A673 (cell line): ENCODE results near the gene LRRC23. TPM values are rescaled to one million over a fixed set of nuclear protein-coding genes. Genes with fewer than 3 reads are reported as not detected.
A peak's percentile ranks its signal among the peaks of the same experiment; 100 is the strongest.

ENCODE experiments used
- Bru-seq: library from RNA; stranded (reverse); fragments of 400-500 nt; gene quantifications from one replicate; lab custom pipeline; 2021; lab: Mats Ljungman, UMichigan
- BruChase-seq, 2 experiments: library from RNA; stranded (reverse); fragments of 400-500 nt; gene quantifications; one replicate each; lab custom pipeline; 2021; lab: Mats Ljungman, UMichigan
- BruUV-seq: library from RNA; stranded (reverse); fragments of 400-500 nt; replicated peaks from 2 replicates; lab custom pipeline; 2021; lab: Mats Ljungman, UMichigan
- CTCF ChIA-PET: fragments of 300-600 bp; sonication (Branson Sonifier 250); formaldehyde crosslinking; loops from one replicate; lab custom pipeline; 2022; ENCODE audit warnings: antibody characterized with exemption; lab: Charles Lee
- POLR2A ChIA-PET: fragments of 300-600 bp; sonication (Branson Sonifier 250); formaldehyde crosslinking; loops from one replicate; lab custom pipeline; 2022; ENCODE audit warnings: antibody characterized with exemption; ENCODE audit not compliant: low non-redundant PET; lab: Charles Lee
- DNase-seq: peaks from one replicate; pipeline ENCODE4 v3.0.0-alpha.2; 2015; ENCODE audit warnings: low spot score
- H3K27ac ChIP-seq: fragments of 200-600 bp; sonication (generic); 2 replicates; pipeline ENCODE4 v1.5.1; 2016; ENCODE audit warnings: mixed run types, low read depth, mild to moderate bottlenecking, mixed read lengths, antibody characterized with exemption, low read length; ENCODE audit not compliant: poor library complexity, severe bottlenecking
- H3K27me3 ChIP-seq: fragments of 200-600 bp; sonication (generic); replicated peaks from 2 replicates; pipeline ENCODE4 v1.6.1; 2017; ENCODE audit warnings: mixed run types, low read depth, mild to moderate bottlenecking, mixed read lengths, antibody characterized with exemption, low read length; ENCODE audit not compliant: insufficient read depth, poor library complexity
- H3K36me3 ChIP-seq: fragments of 200-600 bp; sonication (generic); 2 replicates; pipeline ENCODE4 v1.6.1; 2016; ENCODE audit warnings: mixed run types, mild to moderate bottlenecking, mixed read lengths, antibody characterized with exemption, low read length; ENCODE audit not compliant: insufficient read depth, poor library complexity, severe bottlenecking
- H3K4me1 ChIP-seq: fragments of 200-600 bp; sonication (generic); 2 replicates; pipeline ENCODE4 v1.6.1; 2017; ENCODE audit warnings: mixed run types, mild to moderate bottlenecking, mixed read lengths, antibody characterized with exemption, low read length; ENCODE audit not compliant: insufficient read depth, poor library complexity, severe bottlenecking
- H3K4me3 ChIP-seq: fragments of 200-600 bp; sonication (generic); 2 replicates; pipeline ENCODE4 v1.5.1; 2016; ENCODE audit warnings: low read depth, mixed run types, mild to moderate bottlenecking, mixed read lengths, low read length; ENCODE audit not compliant: poor library complexity, severe bottlenecking
- H3K9me3 ChIP-seq: fragments of 200-600 bp; sonication (generic); 2 replicates; pipeline ENCODE4 v1.6.1; 2016; ENCODE audit warnings: mixed run types, low read depth, mild to moderate bottlenecking, mixed read lengths, antibody characterized with exemption, low read length; ENCODE audit not compliant: poor library complexity, severe bottlenecking
- CTCF ChIP-seq: fragments of 300-800, 200-600 bp; sonication (generic); conservative IDR thresholded peaks from 2 replicates; pipeline ENCODE4 v1.5.1; 2017; ENCODE audit warnings: low read depth, mild to moderate bottlenecking, antibody characterized with exemption, low read length, moderate library complexity, mixed read lengths
- EZH2 ChIP-seq: fragments of 200-600 bp; sonication (generic); IDR thresholded peaks from 2 replicates; pipeline ENCODE4 v1.6.1; 2017; ENCODE audit warnings: borderline replicate concordance, low read depth, mild to moderate bottlenecking, mixed read lengths, antibody characterized with exemption, low read length; ENCODE audit not compliant: poor library complexity, severe bottlenecking
- intact Hi-C: fragments of 100-400 bp; cut with micrococcal nuclease; formaldehyde crosslinking; loops from one replicate; pipeline ENCODE4 v1.10.0; 2022; ENCODE audit not compliant: unreplicated experiment
- long read RNA-seq: library from polyadenylated mRNA; stranded (forward); transcript quantifications from one replicate; pipeline ENCODE4 v2.0.0, GENCODE V29; 2022
- total RNA-seq: library from RNA; stranded (reverse); gene quantifications from 2 replicates; pipeline ENCODE4 v1.2.3, GENCODE V29; 2021

The LRRC23 gene
- total RNA-seq, result 7.7 and 13.6 TPM in 2 replicates
- Bru-seq, nascent RNA, result percentile 49 among the genes with signal in this experiment
- percentile 54 among the genes with signal in this experiment for BruChase-seq, experiment 1, labeled RNA remaining after a 2-hour chase
- BruChase-seq, experiment 2, labeled RNA remaining after a 6-hour chase, result percentile 63 among the genes with signal in this experiment
- long read RNA-seq, partial matches to known transcripts, result 4 of 18 reads
- long read RNA-seq, other reads (novel, unspliced or antisense), result 6 of 18 reads

GRCh38 chr12:6904280-6905276, at the start of gene LRRC23:
Gene LRRC23 (plus strand): TSS chr12:6904822. CDS start chr12:6905634, 812 bp downstream.
- ChIA-PET CTCF (interaction anchor here (0.6 kb wide), 1 partner anchor 33 kb away, joined by 4 read pairs; no protein-coding TSS in a partner anchor), POLR2A (no interaction called here)
- intact Hi-C loops, result loop anchor here (2.0 kb wide), 1 partner anchor 32 kb away; the partner anchor contains the start of gene SPSB2
- DNase-seq, result peak; percentile 98
- TF ChIP-seq EZH2 (no peak), CTCF (no peak)
- peak within 1 kb of the TSS; percentile 56 for H3K4me3 ChIP-seq
- H3K27me3 ChIP-seq, result no peaks in the 10 kb centered on the region
- H3K4me1 ChIP-seq, result peaks cover 7% of the 10 kb centered on the region
- BruUV-seq, result no TSS peak
- H3K27ac ChIP-seq, result peak within 1 kb of the TSS; percentile 63
- H3K9me3 ChIP-seq, result no peaks in the 10 kb centered on the region
- H3K36me3 ChIP-seq, result no peaks in the 10 kb centered on the region

GRCh38 chr12:6855322-6855721, 49.3 kb upstream of the LRRC23 start:
- H3K27ac ChIP-seq, result no peak overlapping the region
- no peaks in the 10 kb centered on the region for H3K27me3 ChIP-seq
- ChIA-PET CTCF (no interaction called here), POLR2A (no interaction called here)
- TF ChIP-seq CTCF, result no peak
- TF ChIP-seq EZH2, result no peak
- intact Hi-C loops, result no loop called here
- H3K4me1 ChIP-seq, result peaks cover 12% of the 10 kb centered on the region
- no peak overlapping the region for H3K4me3 ChIP-seq
- DNase-seq, result no peak
- H3K36me3 ChIP-seq, result peaks cover 47% of the 10 kb centered on the region
- BruUV-seq, result no TSS peak
- H3K9me3 ChIP-seq, result no peaks in the 10 kb centered on the region

GRCh38 chr12:6858799-6859198, 45.8 kb upstream of the LRRC23 start:
- Histone ChIP-seq H3K27ac (no peak overlapping the region), H3K4me1 (peaks cover 3% of the 10 kb centered on the region), H3K36me3 (peaks cover 79% of the 10 kb centered on the region), H3K27me3 (no peaks in the 10 kb centered on the region), H3K9me3 (no peaks in the 10 kb centered on the region), H3K4me3 (no peak overlapping the region)
- ChIA-PET CTCF (no interaction called here), POLR2A (no interaction called here)
- DNase-seq, result no peak
- TF ChIP-seq CTCF (no peak), EZH2 (no peak)
- intact Hi-C loops, result no loop called here
- no TSS peak for BruUV-seq
